Liver (tissue), 3 donors: ENCODE data around the gene XXYLT1.

ENCODE experiments used
- ATF3 ChIP-seq: IDR thresholded peaks from 2 replicates; pipeline ENCODE4 v1.6.1; 2016; ENCODE audit warnings: antibody characterized with exemption
- CTCF ChIP-seq: fragments of 150-350 bp; IDR thresholded peaks from 2 replicates; pipeline ENCODE4 v1.5.1; 2017; ENCODE audit warnings: improper control_type of control experiment, low read depth, low read length; ENCODE audit not compliant: missing input control
- GABPA ChIP-seq, 2 donors: IDR thresholded peaks in 1 of 2; conservative IDR thresholded peaks in 1 of 2; 2 replicates each; pipeline ENCODE4 v1.6.1; 2016; ENCODE audit warnings: antibody characterized with exemption in 2 of 2, mild to moderate bottlenecking in 1 of 2, moderate library complexity in 1 of 2
- donor health status: healthy.
- donor health status: healthy.

- TF ChIP-seq ATF3, result no peak
- TF ChIP-seq CTCF, result no peak
- TF ChIP-seq GABPA (IDR thresholded peaks at IDR 0.05 in 1 of 2, conservative IDR thresholded peaks at IDR 0.05 in 1 of 2), result no peak
Observed at GRCh38 chr3:195036203-195036505, 234.8 kb downstream of the XXYLT1 start.
